WTC11 (cell line): ENCODE data around the gene CD79B. TPM values are rescaled to one million over a fixed set of nuclear protein-coding genes. Genes with fewer than 3 reads are reported as not detected.

Source experiments
- ATAC-seq: fragments of 200-7000 bp; cut with Tn5 transposase; 2 replicates; pipeline ENCODE4 v1.10.0; 2021; ENCODE audit warnings: mild to moderate bottlenecking, moderate library complexity
- CTCF ChIA-PET: fragments of 300-600 bp; sonication (Branson Sonifier 250); formaldehyde crosslinking; loops from one replicate; lab custom pipeline; 2021; ENCODE audit warnings: antibody characterized with exemption; lab: Charles Lee
- POLR2A ChIA-PET: fragments of 350-600 bp; sonication (Branson Sonifier 250); formaldehyde crosslinking; loops from one replicate; lab custom pipeline; 2021; ENCODE audit warnings: antibody characterized with exemption; lab: Charles Lee
- DNase-seq: peaks from one replicate; pipeline ENCODE4 v3.0.0; 2021; ENCODE audit warnings: low spot score
- H3K27ac Mint-ChIP-seq: 2 replicates; pipeline ENCODE4 v1.8.0; 2021; ENCODE audit warnings: mixed read lengths
- H3K27me3 Mint-ChIP-seq: 2 replicates; pipeline ENCODE4 v1.8.0; 2021; ENCODE audit warnings: low read depth, mild to moderate bottlenecking, moderate library complexity, mixed read lengths
- H3K36me3 Mint-ChIP-seq: 2 replicates; pipeline ENCODE4 v1.8.0; 2021; ENCODE audit warnings: mixed read lengths
- H3K4me1 Mint-ChIP-seq: 2 replicates; pipeline ENCODE4 v1.8.0; 2022; ENCODE audit warnings: mixed read lengths
- H3K4me3 Mint-ChIP-seq: 2 replicates; pipeline ENCODE4 v1.8.0; 2021; ENCODE audit warnings: mild to moderate bottlenecking, moderate library complexity, mixed read lengths
- H3K9me3 Mint-ChIP-seq: 2 replicates; pipeline ENCODE4 v1.8.0; 2021; ENCODE audit warnings: mixed read lengths
- ARID4B ChIP-seq: sonication (generic); formaldehyde crosslinking; IDR thresholded peaks from 2 replicates; pipeline ENCODE4 v1.8.0; 2023; ENCODE audit warnings: missing genetic modification reagents, mild to moderate bottlenecking, borderline replicate concordance
- ATF3 ChIP-seq: sonication (generic); formaldehyde crosslinking; conservative IDR thresholded peaks from 2 replicates; pipeline ENCODE4 v1.8.1; 2022; ENCODE audit warnings: mild to moderate bottlenecking, missing genetic modification reagents
- CREM ChIP-seq: sonication (generic); formaldehyde crosslinking; IDR thresholded peaks from 2 replicates; pipeline ENCODE4 v1.8.1; 2022; ENCODE audit warnings: mild to moderate bottlenecking, missing genetic modification reagents, moderate library complexity
- ESRRA ChIP-seq: sonication (generic); formaldehyde crosslinking; IDR thresholded peaks from 2 replicates; pipeline ENCODE4 v1.8.1; 2022; ENCODE audit warnings: mild to moderate bottlenecking, missing genetic modification reagents, borderline replicate concordance
- IRF2 ChIP-seq: sonication (generic); formaldehyde crosslinking; IDR thresholded peaks from 2 replicates; pipeline ENCODE4 v1.8.0; 2022; ENCODE audit warnings: low read depth, missing genetic modification reagents, borderline replicate concordance
- MAX ChIP-seq: sonication (generic); formaldehyde crosslinking; IDR thresholded peaks from 2 replicates; pipeline ENCODE4 v1.8.0; 2022; ENCODE audit warnings: mild to moderate bottlenecking, missing genetic modification reagents
- NR3C1 ChIP-seq: sonication (generic); formaldehyde crosslinking; conservative IDR thresholded peaks from 2 replicates; pipeline ENCODE4 v1.8.1; 2023; ENCODE audit warnings: low read depth, mild to moderate bottlenecking, missing genetic modification reagents
- SMAD4 ChIP-seq: sonication (generic); formaldehyde crosslinking; IDR thresholded peaks from 2 replicates; pipeline ENCODE4 v1.8.0; 2022; ENCODE audit warnings: mild to moderate bottlenecking, missing genetic modification reagents
- SP1 ChIP-seq: sonication (generic); formaldehyde crosslinking; conservative IDR thresholded peaks from 2 replicates; pipeline ENCODE4 v1.8.1; 2022; ENCODE audit warnings: missing genetic modification reagents
- USF1 ChIP-seq: sonication (generic); formaldehyde crosslinking; IDR thresholded peaks from 2 replicates; pipeline ENCODE4 v1.8.0; 2022; ENCODE audit warnings: mild to moderate bottlenecking, missing genetic modification reagents
- USF2 ChIP-seq: sonication (generic); formaldehyde crosslinking; IDR thresholded peaks from 2 replicates; pipeline ENCODE4 v1.8.1; 2023; ENCODE audit warnings: mild to moderate bottlenecking, missing genetic modification reagents, moderate library complexity
- ZBTB43 ChIP-seq: sonication (generic); formaldehyde crosslinking; IDR thresholded peaks from 2 replicates; pipeline ENCODE4 v1.8.1; 2023; ENCODE audit warnings: mild to moderate bottlenecking, missing genetic modification reagents
- ZNF232 ChIP-seq: sonication (generic); formaldehyde crosslinking; IDR thresholded peaks from 2 replicates; pipeline ENCODE4 v1.8.0; 2022; ENCODE audit warnings: mild to moderate bottlenecking, missing genetic modification reagents
- total RNA-seq: library from RNA; stranded (reverse); gene quantifications from 3 replicates; pipeline ENCODE4 v1.2.3, GENCODE V29; 2021
- TF ChIP-seq, protein P1 (sequence below): sonication (generic); formaldehyde crosslinking; conservative IDR thresholded peaks from 2 replicates; pipeline ENCODE4 v1.8.1; 2023; ENCODE audit warnings: mild to moderate bottlenecking, low read depth, missing genetic modification reagents, moderate library complexity

The CD79B gene
- total RNA-seq, 1 experiment from 2014 or later: 3.0 TPM

DNA sequence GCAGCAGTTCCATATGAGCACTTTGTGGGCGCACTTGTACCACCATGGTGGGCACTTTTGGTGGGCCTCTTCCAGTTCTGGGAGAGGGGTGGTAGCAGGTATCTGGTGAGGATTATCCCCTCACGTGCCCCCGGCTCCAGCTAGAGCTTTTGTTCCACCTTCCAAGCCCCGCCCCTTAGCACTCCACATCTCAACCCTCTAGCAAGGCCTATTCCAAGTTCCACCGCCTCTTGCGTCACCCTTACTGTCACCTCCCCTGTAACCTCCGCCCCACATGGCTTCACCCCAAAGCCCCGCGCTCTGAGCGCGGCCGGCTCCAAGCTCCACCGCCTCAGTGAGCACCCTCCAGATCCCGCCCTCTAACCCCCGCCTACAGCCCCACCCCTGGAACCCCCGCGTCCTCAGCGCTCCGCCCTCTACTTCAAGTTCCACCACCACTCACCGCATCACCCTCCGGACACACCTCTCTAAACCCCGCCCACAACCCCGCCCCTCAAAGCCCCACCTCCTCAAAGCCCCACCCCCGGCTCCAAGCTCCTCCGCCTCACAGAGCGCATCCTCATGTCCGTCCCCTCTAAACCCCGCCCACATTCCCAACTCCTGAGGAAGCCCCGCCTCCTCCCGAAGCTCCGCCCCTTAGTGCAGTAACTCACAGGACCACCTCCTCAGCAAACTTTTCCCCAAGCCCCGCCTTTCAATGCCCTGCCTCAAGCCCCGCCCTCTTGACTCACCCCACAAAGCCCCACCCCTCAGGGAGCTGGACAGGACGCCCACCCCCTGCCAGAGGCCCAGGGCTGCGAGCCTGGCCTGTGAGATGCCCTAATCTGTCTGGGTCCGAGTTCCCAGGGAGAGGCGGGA is 29.5 kb upstream of the CD79B start:
- DNase-seq: peak; percentile 100
- TF ChIP-seq SMAD4 (CRISPR knock-in tag): no peak
- TF ChIP-seq SP1: peak; percentile 66
- peak; percentile 63; the same call in 1 of the 2 replicates for TF ChIP-seq ATF3 (CRISPR knock-in tag)
- 0 out of 2 replicates have a peak, but pooled peaks have one; percentile 40 for TF ChIP-seq USF1 (CRISPR knock-in tag)
- TF ChIP-seq USF2: peak; percentile 62
- 0 out of 2 replicates have a peak, but pooled peaks have one; percentile 21 for TF ChIP-seq MAX (CRISPR knock-in tag)
- TF ChIP-seq, all 79 proteins: peak for 5
- ATAC-seq: peak; percentile 90
- Mint-ChIP-seq H3K27ac (0 out of 2 replicates have a peak overlapping the region, but pooled peaks have one; percentile 70), H3K36me3 (no peaks in the 10 kb centered on the region; the same call in 1 of the 2 replicates), H3K9me3 (no peaks in the 10 kb centered on the region), H3K27me3 (no peaks in the 10 kb centered on the region; the same call in 1 of the 2 replicates), H3K4me1 (peaks cover 20% of the 10 kb centered on the region), H3K4me3 (peak overlapping the region; percentile 76)
- ChIA-PET POLR2A (interaction anchor here (0.6 to 1.6 kb wide), 13 partner anchors 10 to 185 kb away, joined by 3 to 9 read pairs (median 4); no protein-coding TSS in a partner anchor), CTCF (interaction anchor here (0.6 to 4.0 kb wide), 37 partner anchors 9 to 457 kb away, joined by 3 to 46 read pairs (median 5); partner anchors contain the start of genes CSHL1, DCAF7, ERN1 and GH1)

GRCh38 chr17:63960430-63960829 is 28.3 kb upstream of the CD79B start:
- ChIA-PET CTCF (interaction anchor here (1.4 to 4.0 kb wide), 7 partner anchors 14 to 66 kb away, joined by 4 to 46 read pairs (median 16); partner anchors contain the start of gene CSHL1), POLR2A (interaction anchor here (1.4 kb wide), 1 partner anchor 9 kb away, joined by 3 read pairs; no protein-coding TSS in a partner anchor)
- no peaks in the 10 kb centered on the region; the same call in 1 of the 2 replicates for H3K36me3 Mint-ChIP-seq
- TF ChIP-seq CREM (CRISPR knock-in tag): no peak
- TF ChIP-seq, protein P1, sequence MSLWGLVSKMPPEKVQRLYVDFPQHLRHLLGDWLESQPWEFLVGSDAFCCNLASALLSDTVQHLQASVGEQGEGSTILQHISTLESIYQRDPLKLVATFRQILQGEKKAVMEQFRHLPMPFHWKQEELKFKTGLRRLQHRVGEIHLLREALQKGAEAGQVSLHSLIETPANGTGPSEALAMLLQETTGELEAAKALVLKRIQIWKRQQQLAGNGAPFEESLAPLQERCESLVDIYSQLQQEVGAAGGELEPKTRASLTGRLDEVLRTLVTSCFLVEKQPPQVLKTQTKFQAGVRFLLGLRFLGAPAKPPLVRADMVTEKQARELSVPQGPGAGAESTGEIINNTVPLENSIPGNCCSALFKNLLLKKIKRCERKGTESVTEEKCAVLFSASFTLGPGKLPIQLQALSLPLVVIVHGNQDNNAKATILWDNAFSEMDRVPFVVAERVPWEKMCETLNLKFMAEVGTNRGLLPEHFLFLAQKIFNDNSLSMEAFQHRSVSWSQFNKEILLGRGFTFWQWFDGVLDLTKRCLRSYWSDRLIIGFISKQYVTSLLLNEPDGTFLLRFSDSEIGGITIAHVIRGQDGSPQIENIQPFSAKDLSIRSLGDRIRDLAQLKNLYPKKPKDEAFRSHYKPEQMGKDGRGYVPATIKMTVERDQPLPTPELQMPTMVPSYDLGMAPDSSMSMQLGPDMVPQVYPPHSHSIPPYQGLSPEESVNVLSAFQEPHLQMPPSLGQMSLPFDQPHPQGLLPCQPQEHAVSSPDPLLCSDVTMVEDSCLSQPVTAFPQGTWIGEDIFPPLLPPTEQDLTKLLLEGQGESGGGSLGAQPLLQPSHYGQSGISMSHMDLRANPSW (CRISPR knock-in tag): no peak
- TF ChIP-seq IRF2 (CRISPR knock-in tag): no peak
- no peak for TF ChIP-seq NR3C1
- no peak for TF ChIP-seq ZBTB43
- no peak for ATAC-seq
- peak overlapping the region; percentile 76 for H3K4me3 Mint-ChIP-seq
- no peaks in the 10 kb centered on the region for H3K9me3 Mint-ChIP-seq
- no peaks in the 10 kb centered on the region for H3K27me3 Mint-ChIP-seq
- no peak for DNase-seq
- no peak overlapping the region for H3K27ac Mint-ChIP-seq
- H3K4me1 Mint-ChIP-seq: peaks cover 20% of the 10 kb centered on the region

DNA sequence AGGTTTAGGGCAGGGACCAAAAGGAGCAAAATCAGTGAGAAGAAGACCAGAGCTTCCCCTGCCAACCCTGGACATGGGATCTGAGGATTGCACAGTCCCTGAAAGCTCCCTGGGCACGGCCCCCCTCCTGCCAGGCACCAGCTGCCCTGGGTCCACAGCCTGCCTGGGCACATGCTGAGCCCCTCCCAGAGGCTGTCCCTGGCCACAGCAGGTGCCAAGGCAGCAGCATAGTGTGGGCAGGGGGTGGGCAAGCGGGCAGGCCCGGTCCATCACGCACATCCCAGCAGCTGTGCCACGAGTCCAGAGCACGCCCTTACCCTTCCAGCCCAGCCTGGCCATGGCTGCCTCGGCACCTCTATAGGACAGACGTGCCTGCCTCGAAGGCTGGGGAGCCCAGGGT is 27.9 kb upstream of the CD79B start:
- H3K27ac Mint-ChIP-seq: no peak overlapping the region
- H3K9me3 Mint-ChIP-seq: no peaks in the 10 kb centered on the region
- 0 out of 2 replicates have a peak overlapping the region, but pooled peaks have one; percentile 76 for H3K4me3 Mint-ChIP-seq
- peaks cover 20% of the 10 kb centered on the region for H3K4me1 Mint-ChIP-seq
- H3K27me3 Mint-ChIP-seq: no peaks in the 10 kb centered on the region
- POLR2A ChIA-PET: interaction anchor here (1.4 kb wide), 1 partner anchor 9 kb away, joined by 3 read pairs; no protein-coding TSS in a partner anchor
- DNase-seq: no peak
- H3K36me3 Mint-ChIP-seq: no peaks in the 10 kb centered on the region; the same call in 1 of the 2 replicates
- CTCF ChIA-PET: interaction anchor here (1.4 to 11.8 kb wide), 3 partner anchors 14 to 41 kb away, joined by 4 to 147 read pairs (median 7); partner anchors contain the start of gene GH1
- no peak for ATAC-seq
- TF ChIP-seq ARID4B (CRISPR knock-in tag) (no peak), ZNF232 (CRISPR knock-in tag) (no peak), USF2 (no peak), ESRRA (no peak)
